A549 treated with CpdA at 1 μM for 4 hours (cell line): ENCODE data around the gene RALBP1. TPM values are rescaled to one million over a fixed set of nuclear protein-coding genes. Genes with fewer than 3 reads are reported as not detected.

Experiments
- total RNA-seq: library from RNA; stranded (reverse); fragments of 200-300 nt; extraction: Qiagen RNA extraction; gene quantifications from 5 replicates; pipeline ENCODE4 v1.2.3, GENCODE V29; 2022; ENCODE audit warnings: low read depth

RALBP1 gene
- 25.3 to 29.3 TPM (median 28.4 TPM) in 5 replicates for total RNA-seq

DNA sequence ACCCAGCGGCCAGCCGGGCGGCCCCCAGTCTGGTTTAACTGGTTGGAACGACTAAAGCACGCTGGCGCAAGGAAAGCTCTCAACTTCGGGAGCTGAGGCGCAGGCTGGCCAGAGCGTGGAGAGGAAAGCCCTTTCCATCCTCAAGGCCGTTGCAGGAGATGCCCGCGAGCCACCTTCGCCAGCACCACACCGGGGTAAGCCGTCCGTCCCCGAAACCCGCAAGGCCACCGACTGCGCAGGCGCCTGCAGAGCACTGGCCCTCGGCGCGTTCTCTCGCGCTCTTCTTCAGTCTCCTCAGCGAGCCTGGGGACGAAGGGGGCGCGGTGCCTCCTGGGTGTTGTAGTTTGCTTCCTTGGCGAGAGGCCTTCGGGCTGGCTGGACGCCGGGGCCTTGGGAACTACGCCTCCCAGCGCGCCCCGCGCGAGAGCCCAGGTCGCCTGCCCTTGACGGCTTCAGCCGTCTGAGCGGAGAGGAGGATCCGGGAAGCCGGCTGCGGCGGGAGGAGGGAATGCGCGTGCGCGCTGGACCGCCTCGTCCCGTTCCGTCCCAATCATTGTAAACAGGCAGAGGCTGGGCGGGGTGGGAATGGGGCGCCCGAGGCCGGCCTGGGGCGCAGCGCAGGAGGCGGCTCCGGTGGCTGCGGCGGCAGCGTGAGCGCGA, at the start of gene RALBP1:
TSS of gene RALBP1 (plus strand) at position 531 of the 660 bp plus-strand sequence. CDS start 37,533 bp downstream, outside the sequence.

Other genes with a start within 250 kb of the RALBP1 start
- 13.3 to 18.1 TPM (median 16.7 TPM) in 5 replicates for gene TWSG1, start 140.7 kb upstream of the RALBP1 start, total RNA-seq
- 40.3 to 49.9 TPM (median 41.6 TPM) in 5 replicates for gene PPP4R1, start 139.0 kb downstream of the RALBP1 start, total RNA-seq
- gene RAB31, start 232.8 kb downstream of the RALBP1 start, total RNA-seq, result 24.5 to 39.1 TPM (median 32.3 TPM) in 5 replicates